SK-N-MC (cell line): ENCODE results near the gene KIAA1191.

ENCODE experiments used
- EZH2 ChIP-seq: fragments of 200-600 bp; sonication (generic); IDR thresholded peaks from one replicate; pipeline ENCODE4 v1.6.1; 2017; ENCODE audit warnings: antibody characterized with exemption
- FOXP2 ChIP-seq: optimal IDR thresholded peaks from 2 replicates; pipeline ENCODE3; 2011; ENCODE audit warnings: mild to moderate bottlenecking, moderate library complexity; ENCODE audit not compliant: insufficient read depth; ENCODE audit errors: extremely low read length, control extremely low read depth

GRCh38 chr5:176359658-176360057 lies 1.9 kb downstream of the KIAA1191 start:
- TF ChIP-seq EZH2: no peak
- TF ChIP-seq FOXP2: no peak
